Stimulated activated CD8-positive, alpha-beta memory T cell treated with anti-CD3 and anti-CD28 coated beads, Interleukin-15, amount 100 ng/mL, for 4 hours (primary cell): ENCODE measurements around the gene LAMA3.
"Not testable (repeated sequence)": the region's sequence is repeated elsewhere in the genome, so short reads cannot be mapped to it uniquely, and the experiment has no call there.

Experiments
- DNase-seq, 2 donors: peaks; one replicate each; pipeline ENCODE4 v3.0.0-alpha.2; 2020; ENCODE audit warnings: low read depth in 2 of 2

LAMA3 gene

DNA sequence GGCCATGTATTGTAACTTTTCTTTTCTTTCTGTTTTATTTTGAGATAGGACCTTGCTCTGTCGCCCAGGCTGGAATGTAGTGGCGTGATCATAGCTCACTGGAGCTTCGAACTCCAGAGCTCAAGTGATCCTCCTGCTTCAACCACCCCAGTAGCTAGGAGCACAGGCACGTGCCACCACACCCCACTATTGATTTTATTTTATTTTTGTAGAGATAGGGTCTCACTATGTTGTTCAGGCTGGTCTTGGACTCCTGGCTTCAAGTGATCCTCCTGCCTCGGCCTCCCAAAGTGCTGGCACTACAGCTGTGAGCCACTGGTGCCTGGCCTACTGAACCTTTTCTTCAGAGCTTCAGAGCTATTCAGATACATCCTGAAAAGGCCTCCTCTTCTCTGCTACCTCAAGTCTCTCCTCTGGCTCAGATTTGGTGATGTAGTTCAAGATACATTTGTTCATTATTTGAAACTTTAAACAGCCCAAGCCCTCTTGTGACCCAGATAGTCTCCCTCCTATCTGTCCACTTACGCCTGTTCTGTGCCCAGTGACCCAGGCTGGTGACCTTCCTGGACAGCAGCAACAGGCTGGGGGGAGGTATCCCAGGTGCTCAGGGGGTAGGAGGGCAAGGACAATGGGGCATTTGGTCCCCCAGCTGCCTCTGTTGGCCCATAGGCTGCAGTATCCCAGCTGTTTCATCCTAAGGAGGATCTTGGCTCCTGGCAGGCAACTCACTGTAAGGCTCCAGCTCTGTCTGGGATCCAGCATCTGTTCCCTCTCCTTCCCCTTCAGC lies 38.6 kb downstream of the LAMA3 start:
- DNase-seq = no peak

DNA sequence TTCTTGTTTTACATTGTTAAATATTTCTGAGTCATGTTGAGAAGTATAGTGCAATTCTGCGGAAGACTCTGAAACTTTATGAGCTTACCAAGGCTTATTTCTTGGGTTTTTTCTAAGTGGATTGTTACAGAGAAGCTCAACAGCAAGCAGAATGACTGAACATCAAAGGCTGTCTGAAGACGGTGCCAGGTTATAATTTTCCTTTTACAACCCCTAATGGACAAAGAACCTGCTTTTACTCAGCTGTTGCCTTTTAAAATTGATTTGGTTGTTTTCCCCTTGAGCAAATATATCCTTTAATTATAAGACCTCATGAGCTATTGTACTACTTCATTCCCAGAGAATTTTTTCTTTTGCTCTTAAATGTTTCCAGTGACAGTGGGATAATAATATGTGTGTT lies 41.6 kb downstream of the LAMA3 start:
- DNase-seq = no peak

DNA sequence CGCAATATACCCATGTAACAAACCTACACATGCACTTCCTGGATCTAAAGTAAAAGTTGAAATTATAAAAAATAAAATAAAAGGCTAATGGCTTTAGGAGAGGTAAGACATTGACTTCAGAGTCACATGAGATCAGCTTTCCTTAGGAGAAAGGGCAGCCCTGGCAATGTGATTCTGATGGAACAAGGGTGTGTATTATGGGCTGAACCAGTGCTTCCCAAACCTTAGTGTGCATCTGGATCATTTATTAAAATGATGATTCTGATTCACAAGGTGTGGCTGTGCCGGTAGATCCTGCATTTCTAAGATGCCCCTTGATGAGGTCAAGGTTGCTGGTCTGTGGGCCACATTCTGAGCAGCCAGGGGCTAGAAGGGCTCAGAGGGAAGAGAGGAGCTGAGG lies 42.6 kb downstream of the LAMA3 start:
- DNase-seq = no peak

DNA sequence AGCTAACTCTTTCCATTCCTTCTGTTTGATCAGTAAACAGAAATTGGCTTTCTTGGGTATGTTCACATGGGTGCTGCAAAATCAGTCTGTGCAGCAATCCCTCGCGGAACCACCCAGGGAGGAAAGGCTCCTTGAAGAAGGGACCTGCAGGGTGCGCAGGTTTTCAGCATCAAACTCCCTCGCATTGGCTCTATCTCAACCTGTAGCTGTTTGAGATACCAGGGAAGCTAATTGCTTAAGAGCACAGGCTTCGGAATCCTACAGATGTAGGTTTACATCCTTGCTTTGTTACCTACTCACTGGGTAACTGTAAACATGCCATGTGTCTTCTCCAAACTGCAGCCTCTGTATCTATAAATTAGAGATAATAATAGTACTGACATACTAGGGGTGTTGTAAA lies 43.2 kb downstream of the LAMA3 start:
- DNase-seq = no peak

DNA sequence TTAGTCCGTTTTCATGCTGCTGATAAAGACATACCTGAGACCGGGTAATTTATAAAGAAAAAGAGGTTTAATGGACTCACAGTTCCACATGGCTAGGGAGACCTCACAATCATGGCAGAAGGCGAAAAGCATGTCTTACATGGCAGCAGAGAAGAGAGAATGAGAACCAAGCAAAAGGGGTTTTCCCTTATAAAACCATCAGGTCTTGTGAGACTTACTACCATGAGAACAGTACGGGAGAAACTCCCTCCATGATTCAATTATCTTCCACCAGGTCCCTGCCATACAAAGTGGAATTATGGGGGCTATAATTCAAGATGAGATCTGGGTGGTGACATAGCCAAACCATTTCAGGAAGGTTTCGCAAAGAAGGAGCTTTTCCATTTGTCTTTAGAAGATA lies 44.0 kb downstream of the LAMA3 start:
- DNase-seq = not testable (repeated sequence)

DNA sequence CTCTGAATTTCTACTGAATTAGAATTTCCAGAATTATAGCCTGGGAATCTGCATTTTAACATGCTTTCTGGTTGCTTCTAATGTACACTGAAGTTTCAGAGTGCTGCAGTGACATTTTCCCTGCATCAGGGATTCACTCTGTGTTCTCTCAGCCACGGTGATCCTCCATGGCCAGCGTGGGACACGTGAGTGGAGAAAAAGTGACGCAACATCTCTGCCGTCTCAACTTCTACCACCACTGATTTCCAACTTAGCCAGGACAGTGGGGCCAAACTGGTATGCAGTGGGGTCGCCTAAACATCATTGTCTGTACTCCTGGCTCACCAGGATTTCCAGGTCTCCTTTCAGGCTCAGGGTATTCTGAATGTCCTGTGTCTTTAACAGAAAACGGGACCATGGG lies 44.6 kb downstream of the LAMA3 start:
- no peak for DNase-seq

DNA sequence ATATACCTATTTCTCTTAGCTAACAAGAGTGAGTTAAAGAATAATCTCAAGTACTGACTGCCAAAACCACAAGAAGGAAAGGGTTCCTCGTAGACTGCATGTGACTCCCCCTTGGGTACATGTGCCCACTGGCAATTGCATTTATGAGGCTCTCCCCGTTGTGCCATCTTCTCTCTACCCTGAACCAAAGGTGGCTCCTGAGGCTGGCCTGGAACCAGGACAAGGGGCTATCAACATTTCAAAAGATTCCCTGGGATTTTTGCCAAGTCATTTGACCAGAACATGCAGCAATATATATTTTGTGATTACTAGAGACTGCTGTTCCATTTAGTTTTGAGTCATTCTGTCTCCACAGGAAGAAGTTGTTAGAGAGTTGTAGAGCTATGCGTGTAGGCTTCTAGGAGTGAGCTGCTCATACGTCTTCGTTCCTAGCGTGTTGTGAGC lies 45.8 kb downstream of the LAMA3 start:
- no peak for DNase-seq

DNA sequence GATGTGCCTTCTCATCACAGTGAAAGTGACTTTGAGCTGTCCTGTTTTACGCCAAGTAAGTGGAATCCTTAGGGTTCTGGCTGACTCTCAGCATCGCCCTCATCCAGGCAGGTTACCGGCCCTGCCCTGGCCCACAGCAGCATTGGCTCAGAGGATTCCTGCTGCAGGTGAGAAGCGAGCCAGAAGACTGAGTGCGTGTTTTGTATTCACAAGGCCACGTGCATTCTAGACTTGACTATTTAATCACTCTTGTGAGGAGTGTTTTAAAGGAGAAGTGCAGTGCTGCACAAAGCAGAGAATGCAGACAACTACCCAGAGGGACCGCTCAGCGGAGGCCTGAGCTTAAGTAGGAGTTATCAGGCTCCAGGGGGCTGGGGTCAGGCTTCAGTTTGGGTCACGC lies 48.3 kb downstream of the LAMA3 start:
- no peak for DNase-seq

DNA sequence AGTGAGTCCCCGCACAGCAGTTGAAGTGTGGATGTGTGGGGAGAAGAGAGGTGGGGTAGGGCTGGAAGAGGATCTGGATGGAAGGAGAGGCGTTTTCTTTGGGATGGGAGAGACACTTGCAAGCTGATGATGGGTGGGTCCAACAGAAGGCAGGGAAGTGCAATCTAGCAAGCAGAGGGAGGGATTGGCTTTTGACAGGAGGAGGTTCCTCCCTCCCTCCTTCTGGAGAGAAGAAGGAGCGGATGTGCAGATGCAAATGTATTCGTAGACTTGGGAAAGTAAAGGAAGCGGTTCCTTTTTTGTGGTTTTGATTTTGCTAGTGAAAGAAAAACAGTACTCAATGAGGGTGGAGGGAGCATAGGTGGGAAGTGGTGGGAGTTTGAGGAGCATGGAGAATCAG lies 48.9 kb downstream of the LAMA3 start:
- no peak for DNase-seq

DNA sequence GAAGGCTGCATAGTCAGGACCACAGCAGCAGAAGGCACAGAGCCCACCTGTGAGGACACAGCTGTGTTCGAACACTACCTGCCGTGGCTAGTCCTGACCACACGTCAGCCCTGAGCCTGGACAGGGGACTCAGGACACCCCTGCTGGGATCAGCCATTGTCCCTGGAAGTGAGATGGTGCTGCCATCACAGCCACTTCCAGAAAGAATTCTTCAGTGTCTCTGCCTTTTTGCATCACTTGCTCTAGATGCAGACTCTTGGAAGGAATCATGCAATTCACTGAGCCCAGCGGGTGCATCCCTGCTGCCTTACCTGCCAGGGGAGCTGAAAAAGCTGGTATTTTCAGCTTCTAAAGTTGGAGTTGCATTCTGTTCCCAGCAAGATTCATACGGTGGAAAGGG lies 49.3 kb downstream of the LAMA3 start:
- DNase-seq = no peak

DNA sequence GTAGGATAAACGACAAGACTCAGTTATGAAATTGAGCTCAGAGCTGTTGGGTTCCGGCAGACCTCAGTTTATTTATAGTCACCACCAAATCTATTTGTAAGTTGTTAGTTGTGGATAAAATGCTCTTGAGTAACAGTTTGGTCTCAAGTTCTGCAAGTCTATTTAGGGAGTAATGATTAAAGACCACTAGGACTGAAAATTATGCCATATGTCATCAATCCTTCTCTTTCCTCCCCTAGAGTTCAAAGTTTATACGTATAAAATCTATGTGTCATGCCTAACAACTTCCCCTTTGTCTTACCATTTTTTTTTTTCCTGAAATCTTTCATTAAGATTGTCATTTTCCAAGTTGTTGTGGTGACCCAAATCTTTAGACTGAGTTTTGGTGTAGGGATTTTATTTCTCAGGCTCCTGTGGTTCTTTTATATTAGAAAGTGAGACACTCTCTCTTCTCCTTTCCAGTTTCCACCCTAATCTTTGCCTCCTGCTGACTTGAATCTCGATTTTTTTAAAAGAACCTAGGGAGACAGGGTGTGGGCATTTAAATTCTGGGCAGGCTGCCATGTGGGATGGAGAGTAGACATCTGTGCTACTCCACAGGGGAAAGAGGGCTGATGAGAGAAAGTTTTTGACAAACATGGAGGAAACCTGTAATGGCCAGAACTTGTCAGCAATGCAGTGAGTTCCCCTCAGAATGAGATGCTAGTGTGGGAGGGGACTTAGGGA lies 51.0 kb downstream of the LAMA3 start:
- no peak for DNase-seq

DNA sequence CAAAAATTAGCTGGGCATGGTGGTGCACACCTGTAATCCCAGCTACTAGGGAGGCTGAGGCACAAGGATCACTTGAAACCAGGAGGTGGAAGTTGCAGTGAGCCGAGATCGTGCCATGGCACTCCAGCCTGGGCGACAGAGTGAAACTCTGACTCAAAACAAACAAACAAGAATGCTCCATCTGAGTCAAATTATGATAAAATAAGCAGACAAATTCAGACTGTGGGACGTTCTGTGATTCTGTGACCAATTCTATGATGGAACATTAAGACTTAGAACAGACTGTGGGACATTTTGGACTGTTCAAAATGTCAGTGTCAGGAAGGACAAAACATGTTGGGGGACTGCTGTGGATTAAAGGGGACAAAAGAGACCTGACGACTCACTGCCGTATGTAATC lies 52.7 kb downstream of the LAMA3 start:
- not testable (repeated sequence) for DNase-seq

DNA sequence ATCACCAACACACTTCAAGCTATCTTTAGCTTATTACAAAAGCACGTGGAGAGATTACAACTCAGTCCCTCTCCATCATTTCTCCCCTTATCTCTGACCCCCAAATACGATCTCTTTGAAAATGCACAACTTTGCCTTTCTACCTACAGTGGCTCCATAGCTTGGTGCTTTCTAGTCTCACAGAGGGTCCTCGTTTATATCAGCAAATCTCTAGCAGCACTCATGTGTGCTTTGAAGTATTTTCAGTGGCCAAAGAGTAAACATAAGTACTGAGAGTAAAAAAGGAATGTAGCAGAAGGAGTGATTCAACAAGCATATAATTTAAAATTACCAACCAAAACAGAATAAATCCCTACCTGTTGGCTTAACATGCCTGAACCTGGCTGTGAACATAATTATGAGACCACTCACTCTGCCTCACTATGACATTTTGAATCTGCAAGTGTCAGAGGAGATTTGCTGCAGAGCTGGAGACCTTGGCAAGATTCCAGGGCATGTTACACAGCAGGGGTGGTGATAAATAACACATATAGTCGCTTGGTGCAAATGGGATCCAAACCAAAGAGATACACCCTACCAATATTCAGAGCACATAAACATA lies 54.6 kb downstream of the LAMA3 start:
- no peak for DNase-seq

DNA sequence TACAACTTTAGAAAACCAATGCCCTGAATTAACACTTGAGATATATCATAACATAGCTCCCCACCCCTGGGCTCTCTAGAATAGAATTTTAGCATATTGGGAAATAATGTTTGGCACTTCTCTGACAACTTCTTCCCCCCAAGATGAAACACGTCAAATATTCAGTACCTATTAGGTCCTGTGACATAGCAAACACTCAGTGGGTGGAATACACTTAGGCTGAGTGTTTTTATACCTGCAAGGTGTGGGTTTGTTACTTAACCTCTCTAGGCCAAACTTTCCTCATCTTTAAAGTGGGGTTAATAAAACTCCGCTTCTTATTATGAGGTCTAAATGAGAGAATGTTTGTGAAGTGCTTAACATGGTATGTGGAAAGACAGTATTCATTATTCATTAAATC lies 56.1 kb downstream of the LAMA3 start:
- DNase-seq = no peak

DNA sequence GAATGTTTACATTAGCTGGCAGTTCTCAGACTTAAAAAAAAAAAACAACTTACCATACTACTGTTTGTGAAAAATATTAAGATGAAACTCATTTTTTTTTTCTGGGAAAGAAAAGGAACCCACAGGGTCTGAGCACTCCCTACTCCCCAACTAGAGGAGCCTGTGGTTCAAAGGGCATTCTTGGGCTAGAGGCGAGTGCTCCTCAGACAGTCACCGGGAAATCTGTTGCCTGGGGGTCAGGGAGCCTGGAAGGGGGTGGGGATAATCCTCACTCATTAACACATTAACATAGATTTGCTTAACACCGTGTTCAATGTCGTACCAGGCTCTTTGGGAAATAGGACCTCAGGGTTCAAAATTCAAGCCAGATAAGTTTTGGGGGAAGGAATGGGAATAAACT lies 57.6 kb downstream of the LAMA3 start:
- no peak for DNase-seq

DNA sequence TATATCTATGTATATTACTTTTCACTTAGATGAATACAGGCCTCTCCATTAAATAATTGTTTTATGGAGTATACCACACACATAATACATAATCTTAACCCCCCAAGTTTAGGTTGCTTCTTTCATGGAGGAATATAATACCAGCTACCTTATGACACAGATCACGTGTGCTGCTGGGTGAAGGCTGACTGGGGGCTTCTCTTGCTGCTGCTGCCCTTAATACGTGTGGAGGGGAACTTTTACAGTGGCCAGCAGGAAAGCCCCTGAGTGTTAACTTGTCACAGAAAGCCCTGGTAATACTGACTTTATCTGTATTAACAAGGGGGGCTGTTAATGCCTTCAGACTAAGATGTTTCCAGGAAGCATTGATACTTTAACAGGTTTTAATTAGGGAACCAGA lies 63.1 kb downstream of the LAMA3 start:
- DNase-seq = no peak

DNA sequence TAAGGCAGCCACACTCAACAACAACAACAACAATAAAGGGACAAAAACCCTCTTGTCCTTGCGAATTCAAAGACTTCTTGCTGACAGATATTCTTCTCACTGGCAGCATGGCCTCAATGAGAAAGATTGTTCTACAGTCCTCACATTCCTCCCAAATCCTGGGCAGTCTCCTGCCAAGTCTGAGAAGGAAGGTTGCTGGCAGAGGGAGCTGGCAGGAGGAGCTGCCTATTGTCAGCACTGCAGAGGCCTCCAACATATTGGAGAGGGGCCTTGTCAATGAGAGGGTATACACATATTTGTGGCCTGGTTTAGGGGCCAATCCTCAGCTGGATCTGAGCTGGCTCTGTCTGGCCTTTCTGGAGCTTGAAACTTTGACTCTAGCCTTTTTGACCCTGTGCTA lies 63.5 kb downstream of the LAMA3 start:
- DNase-seq = no peak

DNA sequence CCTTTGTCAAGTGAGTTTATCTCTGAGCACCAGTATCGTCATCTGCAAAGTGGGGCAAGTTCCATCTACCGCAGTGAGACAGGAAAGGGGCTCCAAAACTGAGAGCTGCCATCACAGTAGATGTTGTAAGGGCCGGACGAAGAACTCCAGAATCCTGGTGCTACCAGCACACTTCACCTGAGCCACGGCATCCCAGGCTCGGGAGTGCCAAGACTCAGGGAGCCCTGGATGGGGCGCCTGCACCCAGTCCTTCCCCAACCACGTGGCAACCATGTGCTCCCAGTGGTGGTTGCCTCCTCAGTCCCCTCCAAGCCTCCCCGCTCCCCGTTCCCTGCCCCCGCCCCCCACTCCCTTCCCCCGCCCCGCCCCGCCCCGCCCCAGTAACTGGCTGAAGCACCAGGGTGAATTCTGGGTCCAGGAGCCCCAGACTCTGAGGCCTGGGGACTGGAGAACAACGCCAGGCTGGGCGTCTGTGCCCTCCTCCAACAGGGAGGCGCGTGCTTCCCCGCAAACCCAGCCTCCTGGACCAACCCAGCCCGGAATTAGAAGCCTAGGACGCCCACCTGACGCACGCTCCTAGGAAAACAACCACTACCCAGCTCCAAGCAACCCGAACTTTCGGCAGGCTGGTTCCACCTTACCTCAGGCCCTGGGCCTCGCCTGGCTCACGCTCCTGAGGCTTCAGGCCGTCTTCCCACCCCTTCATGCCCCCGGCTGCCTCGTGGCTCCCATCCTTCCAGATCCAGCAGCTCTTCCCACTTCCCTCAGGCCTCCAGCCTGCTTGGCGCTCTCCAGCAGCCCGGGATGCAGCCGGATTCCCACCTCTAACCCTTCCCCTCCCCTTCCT lies 67.6 kb downstream of the LAMA3 start:
- DNase-seq = no peak

DNA sequence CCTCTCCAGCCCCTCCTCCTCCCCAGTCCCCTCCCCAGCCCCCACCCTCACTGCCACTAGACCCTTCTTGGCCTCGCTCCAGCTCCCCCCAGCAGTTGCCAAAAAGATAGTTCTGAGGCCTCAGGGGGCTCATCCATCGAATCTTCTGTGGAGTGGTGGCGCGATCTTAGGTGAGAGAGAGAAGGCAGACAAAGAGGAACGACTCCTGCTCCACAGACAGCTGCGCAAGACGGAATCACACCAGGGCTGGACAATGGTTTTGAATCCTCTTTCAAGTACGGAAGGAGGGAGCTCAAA lies 68.1 kb downstream of the LAMA3 start:
- DNase-seq = no peak

DNA sequence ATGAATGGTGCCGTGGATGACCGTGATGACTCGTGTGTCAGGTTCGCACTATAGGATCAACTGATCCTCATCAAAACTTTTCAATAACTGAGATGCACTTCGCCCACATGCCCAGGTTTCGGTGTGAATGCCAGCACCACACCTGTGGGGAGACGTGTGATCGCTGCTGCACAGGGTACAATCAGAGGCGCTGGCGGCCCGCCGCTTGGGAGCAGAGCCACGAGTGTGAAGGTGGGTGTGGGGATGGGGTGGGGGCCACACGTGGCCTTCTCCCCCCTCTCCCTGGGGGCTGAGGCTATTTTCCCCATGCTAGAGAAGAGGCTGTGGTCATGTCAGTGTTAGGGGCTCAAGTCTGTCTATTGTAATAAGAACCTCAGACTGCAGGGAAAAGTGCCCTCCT lies 69.0 kb downstream of the LAMA3 start:
- no peak for DNase-seq

DNA sequence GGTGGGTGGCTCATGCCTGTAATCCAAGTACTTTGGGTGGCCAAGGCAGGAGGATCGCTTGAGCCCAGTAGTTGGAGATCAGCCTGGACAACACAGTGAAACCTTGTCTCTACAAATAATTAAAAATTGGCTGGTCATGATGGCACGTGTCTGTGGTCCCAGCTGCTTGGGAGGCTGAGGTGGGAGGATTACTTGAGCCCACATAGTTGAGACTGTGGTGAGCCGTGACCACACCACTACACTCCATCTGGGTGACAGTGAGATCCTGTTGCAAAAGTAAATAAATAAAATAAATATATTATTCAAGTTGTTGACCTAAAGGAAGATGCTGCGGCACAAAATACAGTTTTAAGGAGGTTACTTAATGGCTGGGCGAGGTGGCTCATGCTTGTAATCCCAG lies 72.7 kb downstream of the LAMA3 start:
- no peak for DNase-seq

DNA sequence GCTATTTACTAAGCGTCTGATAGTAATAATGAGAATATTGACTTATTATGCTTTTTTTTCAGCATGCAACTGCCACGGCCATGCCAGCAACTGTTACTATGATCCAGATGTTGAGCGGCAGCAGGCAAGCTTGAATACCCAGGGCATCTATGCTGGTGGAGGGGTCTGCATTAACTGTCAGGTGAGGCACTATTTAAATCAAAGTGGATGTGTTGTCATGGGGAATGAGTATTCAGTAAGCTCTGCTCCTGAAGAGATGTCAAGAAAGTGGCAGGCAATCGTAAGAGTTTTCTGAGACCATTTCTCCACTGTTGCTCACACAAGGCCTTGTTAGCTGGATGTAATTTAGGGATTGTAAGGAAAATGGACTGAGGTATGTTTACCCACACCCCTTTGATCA lies 74.1 kb downstream of the LAMA3 start:
- DNase-seq = no peak
